GM19193 (cell line): ENCODE data around the gene KDM4B.

Experiments used
- POLR2A ChIP-seq: IDR thresholded peaks from 4 replicates; pipeline ENCODE4 v1.6.1; 2011; ENCODE audit not compliant: insufficient read depth, insufficient read length; ENCODE audit errors: extremely low read depth

KDM4B gene

DNA sequence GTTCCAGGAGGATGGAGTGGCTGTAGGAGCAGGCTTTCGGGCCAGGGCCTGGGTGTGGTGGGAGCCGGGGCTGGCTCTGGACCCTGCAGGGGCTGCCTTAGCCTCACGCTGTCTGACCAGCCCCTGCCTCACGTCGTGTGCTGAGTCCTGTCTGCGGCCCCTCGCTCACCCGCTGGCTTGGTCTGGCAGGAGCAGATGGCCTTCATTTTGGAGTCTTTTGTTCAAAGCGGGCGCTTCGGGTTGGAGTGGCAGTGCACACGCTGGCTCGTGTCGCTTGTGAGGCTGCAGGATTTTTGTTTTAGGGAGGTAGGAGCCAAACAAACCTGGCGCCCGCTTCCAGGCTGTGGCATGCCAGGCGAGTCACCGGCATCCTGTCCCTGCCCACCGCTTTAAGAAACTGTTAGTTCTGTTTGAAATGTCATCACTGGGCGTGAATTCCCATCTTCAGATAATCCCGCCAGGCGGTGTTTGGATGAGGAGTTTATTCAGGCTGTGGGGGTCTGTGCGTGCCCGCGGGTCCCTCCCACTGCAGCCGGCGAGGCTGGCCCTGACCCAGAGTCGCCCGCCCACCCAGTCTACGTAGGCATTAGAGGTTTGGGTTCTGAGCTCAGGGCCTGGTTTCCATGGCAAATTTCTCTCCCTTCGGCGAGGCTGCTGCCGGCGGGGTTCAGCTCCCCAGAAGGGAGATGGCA lies 89.8 kb downstream of the KDM4B start:
- TF ChIP-seq POLR2A, result no peak

DNA sequence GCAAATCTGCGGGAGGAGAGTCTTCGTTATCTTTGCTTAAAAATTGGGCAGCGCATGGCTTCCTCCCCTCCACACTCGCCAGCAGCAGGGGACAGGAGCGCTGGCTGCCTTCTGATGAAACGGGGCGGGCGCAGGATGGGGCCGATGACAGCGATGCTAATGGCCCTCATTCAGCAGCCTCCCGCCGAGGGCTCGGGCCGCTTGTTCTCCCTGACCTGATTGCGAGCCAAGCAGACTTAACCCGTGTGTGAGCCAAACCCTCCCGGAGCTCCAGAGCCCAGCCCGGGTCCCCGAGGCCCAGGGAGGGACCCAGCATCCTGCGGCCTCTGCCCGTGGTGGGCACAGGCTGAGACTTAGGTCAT lies 90.3 kb downstream of the KDM4B start:
- TF ChIP-seq POLR2A, result no peak

DNA sequence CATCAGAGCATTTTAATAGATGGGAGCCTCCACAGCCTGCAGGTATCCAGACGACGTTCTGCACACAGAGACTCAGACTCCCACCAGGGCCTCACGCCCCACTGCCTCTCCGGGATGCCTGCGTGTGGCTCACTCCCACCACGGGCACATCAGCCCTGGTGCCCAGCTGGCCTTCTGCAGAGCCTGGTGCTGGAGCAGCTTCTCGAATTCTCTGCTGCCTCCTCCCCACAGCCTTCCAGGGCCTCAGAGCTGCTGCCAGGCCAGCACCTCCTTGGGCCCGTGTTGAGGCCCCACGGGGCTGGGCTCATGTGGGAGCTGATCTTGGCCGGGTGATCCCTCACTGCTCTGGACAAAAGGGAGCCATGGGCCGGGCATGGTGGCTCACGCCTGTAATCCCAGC lies 90.9 kb downstream of the KDM4B start:
- no peak for TF ChIP-seq POLR2A

DNA sequence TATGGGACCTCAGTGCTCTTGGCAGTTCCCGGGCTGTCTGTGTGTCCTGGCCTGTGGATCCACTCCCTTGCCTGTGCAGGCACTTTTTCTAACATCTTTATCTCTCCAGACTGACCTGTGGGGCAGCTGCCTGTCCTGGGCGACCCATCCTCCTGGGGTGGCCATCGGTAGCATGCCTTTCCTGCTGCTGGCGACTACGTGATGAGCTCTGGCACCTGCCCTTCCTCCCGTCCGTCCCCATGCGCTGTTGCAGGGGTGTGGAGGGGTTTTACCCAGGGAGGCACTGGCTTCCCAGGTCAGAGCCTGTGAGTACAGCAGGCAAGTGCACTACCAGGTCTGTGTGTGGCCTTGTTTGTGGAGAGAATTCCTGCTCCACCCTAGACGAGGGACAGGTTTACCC lies 93.3 kb downstream of the KDM4B start:
- TF ChIP-seq POLR2A, result no peak

DNA sequence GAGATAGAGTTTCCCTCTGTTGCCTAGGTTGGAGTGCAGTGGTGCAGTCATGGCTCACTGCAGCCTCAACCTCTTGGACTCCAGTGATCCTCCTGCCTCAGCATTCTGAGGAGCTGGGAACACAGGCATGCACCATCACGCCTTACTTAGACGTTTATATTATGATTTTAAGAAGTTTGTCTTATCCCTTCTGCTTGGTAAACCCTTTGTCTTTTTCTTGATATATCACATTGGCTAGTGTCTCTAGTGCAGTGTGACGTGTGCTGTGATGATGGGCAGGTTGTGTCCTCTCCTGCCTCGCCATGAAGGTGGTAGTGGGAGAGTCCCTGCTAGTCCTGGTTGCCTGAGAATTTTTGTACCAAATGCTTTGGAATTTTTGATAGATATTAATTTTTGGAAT lies 93.9 kb downstream of the KDM4B start:
- TF ChIP-seq POLR2A, result no peak

DNA sequence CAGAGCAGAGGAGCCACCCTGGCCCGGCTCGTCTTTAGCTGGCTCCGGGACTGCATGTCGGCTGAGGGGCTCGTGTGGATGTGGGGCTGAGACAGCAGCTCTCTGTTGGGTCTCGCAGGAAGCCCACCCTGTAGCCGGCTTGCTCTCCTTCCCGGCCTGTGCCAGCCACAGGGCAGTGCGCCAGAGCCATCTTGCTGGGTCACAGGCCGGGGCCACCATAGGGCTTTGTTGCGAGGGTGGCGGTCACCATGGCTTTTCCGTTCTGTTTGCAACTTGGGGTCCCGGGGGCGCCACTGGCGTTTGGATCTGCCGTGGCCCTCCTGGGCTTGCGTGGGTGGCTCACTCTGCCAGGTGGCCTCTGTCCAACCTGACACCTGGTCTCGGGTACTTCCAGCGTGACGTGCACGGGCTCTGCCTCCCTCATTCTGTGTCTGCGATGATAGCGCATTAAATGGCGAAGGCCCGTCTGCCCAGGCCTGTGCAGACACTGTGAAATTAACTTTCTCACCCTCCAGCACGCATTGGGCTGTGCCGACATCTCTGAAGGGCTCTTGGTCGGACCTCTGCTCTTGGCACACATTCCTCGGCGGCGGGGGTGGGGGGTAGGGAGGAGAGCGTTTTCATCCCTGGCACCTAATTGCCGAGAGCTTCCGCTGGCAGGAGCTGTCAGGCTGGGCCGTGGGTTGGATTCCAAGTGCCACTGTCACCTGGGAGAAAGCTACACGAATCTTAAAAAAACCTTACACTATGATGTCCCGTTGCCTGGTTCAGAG lies 95.1 kb downstream of the KDM4B start:
- no peak for TF ChIP-seq POLR2A

DNA sequence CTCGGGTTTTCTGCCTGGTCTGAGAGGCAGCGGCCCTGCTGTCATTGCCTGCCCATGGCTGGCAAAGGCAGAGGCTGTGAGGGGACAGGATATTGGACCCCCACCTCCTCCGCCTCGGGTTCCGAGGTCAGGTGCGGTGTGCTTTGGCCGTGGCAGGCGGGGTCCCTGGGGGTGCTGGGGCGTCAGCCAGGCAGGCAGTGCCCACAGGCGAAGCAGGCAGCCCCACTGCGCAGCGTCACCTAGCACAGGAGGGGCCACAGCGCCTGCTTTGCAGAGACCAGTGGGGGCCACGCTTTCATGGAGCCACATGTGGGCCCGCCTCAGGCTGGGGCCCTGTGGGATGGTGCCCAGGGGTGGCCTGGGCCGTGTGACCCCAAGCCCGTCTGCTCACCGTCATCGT lies 96.0 kb downstream of the KDM4B start:
- TF ChIP-seq POLR2A, result no peak

DNA sequence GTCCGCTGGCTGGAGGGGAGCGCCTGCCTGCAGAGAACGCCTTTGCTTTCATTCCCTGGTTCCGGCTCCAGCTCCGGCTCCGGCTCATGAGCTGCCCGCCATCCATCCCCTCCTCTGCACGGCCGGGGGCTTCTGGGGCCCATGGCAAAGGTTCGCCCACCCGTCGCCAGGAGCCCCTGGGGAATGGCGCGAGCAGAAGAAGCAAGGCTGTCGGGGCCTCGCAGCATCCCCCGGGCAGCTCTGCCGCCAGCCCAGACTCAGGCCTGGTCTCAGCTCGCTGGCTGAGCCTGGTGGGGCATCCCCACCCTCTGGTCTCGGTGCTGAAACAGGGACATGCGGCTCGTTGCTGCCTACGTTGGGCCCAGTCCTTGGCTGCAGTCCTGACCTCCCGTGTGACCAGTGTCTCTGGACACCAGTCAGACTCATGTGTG lies 96.8 kb downstream of the KDM4B start:
- no peak for TF ChIP-seq POLR2A

DNA sequence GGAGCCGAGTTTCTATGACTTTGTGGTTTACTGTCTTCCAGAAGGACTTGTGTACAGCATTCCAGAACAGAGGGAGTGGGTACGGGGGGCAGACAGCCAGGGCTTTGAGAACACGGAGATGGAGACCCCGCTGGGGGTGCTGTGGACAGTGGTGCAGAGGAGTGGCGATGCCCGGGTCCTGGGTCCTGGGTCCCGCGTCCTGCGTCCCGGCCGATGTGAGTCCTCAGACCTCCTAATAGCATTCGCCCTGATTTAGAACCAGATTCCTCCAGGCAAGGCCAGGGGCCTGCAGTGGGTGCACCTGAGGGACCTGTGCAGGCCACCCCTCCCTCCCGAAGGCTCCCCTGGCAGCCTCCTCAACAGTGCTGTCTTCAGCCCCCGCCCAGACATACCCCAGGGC lies 97.9 kb downstream of the KDM4B start:
- TF ChIP-seq POLR2A, result no peak

DNA sequence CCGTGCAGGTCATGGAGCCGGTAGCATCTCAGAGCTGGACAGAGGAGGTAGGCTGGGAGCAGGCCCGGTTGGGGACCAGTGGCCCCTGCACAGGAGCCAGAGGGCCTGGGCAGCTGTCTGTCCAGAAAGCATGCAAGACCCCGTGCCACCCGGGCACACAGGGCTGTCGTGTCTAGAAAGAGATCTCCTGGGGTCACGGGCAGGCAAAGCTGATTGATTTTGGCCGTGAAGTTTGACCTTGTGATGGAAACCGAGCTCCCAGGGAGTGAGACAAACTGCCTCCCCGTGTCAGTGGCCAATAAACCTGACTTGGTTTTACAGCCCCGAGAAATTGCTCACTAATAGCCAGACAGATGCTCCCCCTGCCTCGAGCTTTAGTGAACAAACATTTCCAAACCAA lies 98.8 kb downstream of the KDM4B start:
- no peak for TF ChIP-seq POLR2A

DNA sequence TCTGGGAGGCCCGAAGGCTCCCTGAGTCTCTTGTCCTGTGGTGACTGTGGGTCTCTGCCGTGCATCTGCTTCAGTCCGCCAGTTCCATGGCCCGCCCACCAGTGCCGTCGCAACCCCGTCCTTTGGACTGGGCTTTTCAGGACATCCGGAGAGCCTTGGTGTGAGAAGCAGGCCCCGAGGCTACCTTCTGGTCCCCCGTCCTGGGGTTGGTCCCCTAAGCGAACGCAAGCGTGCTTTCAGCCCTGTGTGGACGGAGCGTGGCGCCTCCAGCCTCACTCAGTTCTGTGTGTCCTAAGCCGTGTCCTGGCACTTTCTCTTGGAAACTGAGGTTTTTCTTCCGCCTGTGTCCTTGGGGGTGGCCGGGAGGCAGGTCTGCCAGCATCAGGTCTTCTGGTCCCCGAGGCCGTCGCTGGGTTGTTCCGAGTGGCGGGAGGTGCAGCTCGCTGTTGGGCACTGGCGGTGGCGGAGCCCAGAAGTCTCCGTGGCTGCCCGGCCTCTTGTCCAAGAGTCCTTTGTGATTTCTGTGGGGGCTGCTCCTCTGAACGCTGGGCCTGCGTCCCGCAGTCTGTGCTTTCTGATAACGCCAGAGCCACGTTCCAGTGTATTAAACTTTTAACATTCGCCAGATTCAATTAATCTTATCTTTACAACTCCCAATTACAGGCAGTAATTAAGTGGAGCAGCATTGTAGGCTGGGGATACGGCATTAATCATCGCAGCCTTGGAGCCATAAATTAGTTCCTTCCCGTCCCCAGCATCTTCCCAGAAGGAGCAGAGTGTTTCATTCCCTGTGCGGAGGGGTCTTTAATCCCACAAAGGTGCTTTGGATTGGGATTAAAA lies 99.5 kb downstream of the KDM4B start:
- no peak for TF ChIP-seq POLR2A

DNA sequence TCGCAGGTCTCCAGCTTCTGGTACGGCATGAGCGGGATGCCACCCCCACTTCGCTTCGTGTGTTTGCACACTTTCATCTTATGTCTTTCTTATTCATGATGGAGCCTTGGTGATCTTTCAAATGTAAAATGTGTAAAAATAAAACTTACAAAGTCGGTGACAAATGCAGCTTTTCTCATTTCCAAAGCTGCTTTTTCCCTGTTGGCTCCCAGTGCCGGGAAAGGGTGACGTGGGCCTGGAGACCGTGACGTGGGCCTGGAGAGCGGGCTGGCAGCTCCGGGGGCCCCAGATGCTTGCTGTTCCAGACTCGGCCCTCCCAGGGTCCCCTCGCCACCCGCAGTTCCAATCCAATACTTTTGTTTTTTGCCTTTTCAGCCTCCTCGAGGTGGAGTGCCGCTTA lies 101.4 kb downstream of the KDM4B start:
- no peak for TF ChIP-seq POLR2A

DNA sequence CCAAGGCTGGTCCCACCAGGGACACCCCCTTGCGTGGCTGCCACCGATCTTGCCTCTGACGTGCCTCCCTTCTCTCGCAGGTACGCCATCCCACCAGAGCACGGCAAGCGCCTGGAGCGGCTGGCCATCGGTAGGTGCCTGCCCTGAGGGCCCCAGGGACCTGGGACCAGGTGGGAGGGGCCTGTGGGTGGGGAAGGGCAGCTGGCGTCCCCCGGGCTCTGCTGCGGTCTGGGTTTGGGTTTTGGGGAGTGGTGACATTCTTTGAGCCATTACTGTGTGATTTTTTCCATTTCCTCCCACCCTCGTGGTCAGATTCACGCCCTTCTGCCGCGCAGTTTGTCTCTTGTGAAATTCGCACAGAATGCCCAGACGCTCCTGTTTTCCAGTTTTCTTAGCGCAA lies 102.0 kb downstream of the KDM4B start:
- TF ChIP-seq POLR2A, result no peak

DNA sequence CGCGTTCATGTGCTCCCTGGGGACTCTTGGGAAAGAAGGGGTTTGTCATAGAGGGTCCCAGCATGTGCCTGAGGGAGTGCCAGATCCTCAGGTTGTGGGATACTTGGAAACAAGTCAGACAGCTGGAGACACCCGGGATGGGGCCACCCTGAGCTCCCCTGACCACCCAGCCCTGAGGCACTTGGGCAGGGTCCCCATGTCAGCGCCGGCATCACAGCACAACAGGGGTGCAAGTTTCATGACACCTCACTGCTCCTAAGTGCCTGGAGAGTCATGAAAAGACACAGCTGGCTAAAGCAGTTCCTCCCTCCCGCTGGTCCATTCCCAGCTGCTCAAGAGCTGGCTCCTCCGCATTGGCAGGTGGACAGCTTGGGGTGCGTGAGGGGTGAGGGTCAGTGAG lies 102.7 kb downstream of the KDM4B start:
- TF ChIP-seq POLR2A, result no peak

DNA sequence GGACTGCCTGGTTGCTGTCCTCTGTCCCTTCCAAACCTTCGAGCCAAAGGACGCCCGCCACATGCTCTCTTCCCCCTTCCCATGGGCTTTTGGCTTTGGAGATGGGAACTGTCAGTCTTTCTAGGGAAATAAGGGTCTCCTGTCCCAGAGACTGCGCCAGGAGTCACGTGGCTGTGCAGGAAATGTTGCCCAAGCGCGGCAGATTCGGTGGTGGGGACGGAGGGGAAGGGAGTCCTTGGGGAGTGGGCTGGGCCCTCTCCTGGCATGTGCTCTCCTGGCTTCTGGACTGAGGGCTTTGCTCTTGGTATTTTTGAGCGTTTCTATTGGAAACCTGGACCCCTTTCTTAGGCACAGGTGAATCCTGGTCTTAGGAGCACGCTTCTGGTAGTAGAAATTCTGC lies 103.2 kb downstream of the KDM4B start:
- no peak for TF ChIP-seq POLR2A
